Trophoblast cell (in vitro differentiated cells and primary cell): ENCODE measurements around the gene ZNF853.
"Not testable (repeated sequence)": the region's sequence is repeated elsewhere in the genome, so short reads cannot be mapped to it uniquely, and the experiment has no call there.

Source experiments
- DNase-seq, 2 donors: peaks; one replicate each; pipeline ENCODE4 v3.0.0-alpha.2; 2016
- H2AFZ ChIP-seq: 2 replicates; pipeline ENCODE4 v1.6.1; 2013; ENCODE audit warnings: low read length, moderate library complexity, mild to moderate bottlenecking; ENCODE audit not compliant: insufficient read depth, poor library complexity
- H2AK5ac ChIP-seq: 2 replicates; pipeline ENCODE4 v1.6.1; 2013; ENCODE audit warnings: mild to moderate bottlenecking, low read length
- H2BK120ac ChIP-seq: 2 replicates; pipeline ENCODE4 v1.6.1; 2013; ENCODE audit warnings: low read length, mild to moderate bottlenecking, moderate library complexity; ENCODE audit not compliant: insufficient read depth, poor library complexity
- H2BK12ac ChIP-seq: 2 replicates; pipeline ENCODE4 v1.6.1; 2013; ENCODE audit warnings: mild to moderate bottlenecking, low read length, moderate library complexity
- H2BK5ac ChIP-seq: 2 replicates; pipeline ENCODE4 v1.6.1; 2013; ENCODE audit warnings: low read length, low read depth, moderate library complexity, mild to moderate bottlenecking; ENCODE audit not compliant: poor library complexity
- H3K14ac ChIP-seq: 2 replicates; pipeline ENCODE4 v1.6.1; 2013; ENCODE audit warnings: mild to moderate bottlenecking, low read length
- H3K18ac ChIP-seq: 2 replicates; pipeline ENCODE4 v1.6.1; 2013; ENCODE audit warnings: mild to moderate bottlenecking, low read length
- H3K23ac ChIP-seq: 2 replicates; pipeline ENCODE4 v1.6.1; 2013; ENCODE audit warnings: low read length
- H3K27ac ChIP-seq: 2 replicates; pipeline ENCODE4 v1.5.1; 2013; ENCODE audit warnings: low read depth, mild to moderate bottlenecking, inconsistent platforms, low read length, moderate library complexity
- H3K27me3 ChIP-seq: 2 replicates; pipeline ENCODE4 v1.6.1; 2013; ENCODE audit warnings: inconsistent platforms, mild to moderate bottlenecking, low read length, moderate library complexity; ENCODE audit not compliant: insufficient read depth
- H3K36me3 ChIP-seq, 2 experiments: 1 replicate in 1 of 2; 2 replicates in 1 of 2; pipeline ENCODE4 v1.6.1; 2013; ENCODE audit warnings: low read length in 2 of 2, mild to moderate bottlenecking in 2 of 2, moderate library complexity in 1 of 2; ENCODE audit not compliant: insufficient read depth in 2 of 2, control insufficient read depth in 1 of 2
- H3K4ac ChIP-seq: 2 replicates; pipeline ENCODE4 v1.6.1; 2013; ENCODE audit warnings: low read depth, mild to moderate bottlenecking, low read length, moderate library complexity
- H3K4me1 ChIP-seq, 2 experiments: 1 replicate in 1 of 2; 2 replicates in 1 of 2; pipeline ENCODE4 v1.6.1; 2013; ENCODE audit warnings: low read length in 2 of 2, mild to moderate bottlenecking in 2 of 2, moderate library complexity in 1 of 2; ENCODE audit not compliant: insufficient read depth in 2 of 2, control insufficient read depth in 1 of 2
- H3K4me2 ChIP-seq: 2 replicates; pipeline ENCODE4 v1.6.1; 2013; ENCODE audit warnings: inconsistent platforms, mild to moderate bottlenecking, low read length, moderate library complexity
- H3K4me3 ChIP-seq: 2 replicates; pipeline ENCODE4 v1.5.1; 2013; ENCODE audit warnings: mild to moderate bottlenecking, low read depth, low read length, inconsistent platforms
- H3K79me1 ChIP-seq: one replicate; pipeline ENCODE4 v1.6.1; 2013; ENCODE audit warnings: low read length
- H3K79me2 ChIP-seq: 2 replicates; pipeline ENCODE4 v1.6.1; 2013; ENCODE audit warnings: low read length, mild to moderate bottlenecking; ENCODE audit not compliant: control insufficient read depth, insufficient read depth, poor library complexity
- H3K9ac ChIP-seq: 2 replicates; pipeline ENCODE4 v1.6.1; 2013; ENCODE audit warnings: mild to moderate bottlenecking, low read length
- H3K9me3 ChIP-seq: 2 replicates; pipeline ENCODE4 v1.6.1; 2013; ENCODE audit warnings: low read depth, mild to moderate bottlenecking, control low read depth, inconsistent platforms, low read length; ENCODE audit not compliant: insufficient read depth
- H4K12ac ChIP-seq: 2 replicates; pipeline ENCODE4 v1.6.1; 2013; ENCODE audit warnings: low read depth, mild to moderate bottlenecking, low read length, moderate library complexity
- H4K8ac ChIP-seq: 2 replicates; pipeline ENCODE4 v1.6.1; 2013; ENCODE audit warnings: low read depth, mild to moderate bottlenecking, low read length, moderate library complexity
- H4K91ac ChIP-seq: one replicate; pipeline ENCODE4 v1.6.1; 2013; ENCODE audit warnings: low read depth, mild to moderate bottlenecking, low read length, moderate library complexity
- WGBS: extraction: QIAGEN DNeasy Blood & Tissue Kit; methylation state at CpG from one replicate; pipeline ENCODE4 v1.1.7; 2013; ENCODE audit warnings: missing lambda C conversion rate; ENCODE audit not compliant: insufficient read length, insufficient coverage; ENCODE audit errors: extremely low coverage; 5-methylcytosine and 5-hydroxymethylcytosine counted together

ZNF853 gene

GRCh38 chr7:6656413-6656812 lies 41.0 kb downstream of the ZNF853 start:
- Histone ChIP-seq H2BK12ac (no peak overlapping the region), H4K91ac (no peak overlapping the region), H3K18ac (no peak overlapping the region), H3K14ac (no peak overlapping the region), H4K8ac (no peak overlapping the region), H3K23ac (no peak overlapping the region), H3K36me3 (peaks cover 39 to 43% of the 10 kb centered on the region in 2 experiments), H3K4ac (no peak overlapping the region), H3K4me1 (peaks cover 0 to 2% of the 10 kb centered on the region in 2 experiments), H3K9me3 (peaks cover 21% of the 10 kb centered on the region), H2AFZ (no peak overlapping the region), H2AK5ac (no peak overlapping the region), H3K79me1 (no peaks in the 10 kb centered on the region), H3K9ac (no peak overlapping the region), H3K27me3 (no peaks in the 10 kb centered on the region), H3K27ac (no peak overlapping the region), H4K12ac (no peak overlapping the region), H3K4me2 (no peak overlapping the region), H3K79me2 (no peaks in the 10 kb centered on the region), H3K4me3 (no peak overlapping the region), H2BK120ac (no peak overlapping the region), H2BK5ac (no peak overlapping the region)
- no peak for DNase-seq
- WGBS = no CpG with 5 or more reads among the region's 9 CpGs

DNA sequence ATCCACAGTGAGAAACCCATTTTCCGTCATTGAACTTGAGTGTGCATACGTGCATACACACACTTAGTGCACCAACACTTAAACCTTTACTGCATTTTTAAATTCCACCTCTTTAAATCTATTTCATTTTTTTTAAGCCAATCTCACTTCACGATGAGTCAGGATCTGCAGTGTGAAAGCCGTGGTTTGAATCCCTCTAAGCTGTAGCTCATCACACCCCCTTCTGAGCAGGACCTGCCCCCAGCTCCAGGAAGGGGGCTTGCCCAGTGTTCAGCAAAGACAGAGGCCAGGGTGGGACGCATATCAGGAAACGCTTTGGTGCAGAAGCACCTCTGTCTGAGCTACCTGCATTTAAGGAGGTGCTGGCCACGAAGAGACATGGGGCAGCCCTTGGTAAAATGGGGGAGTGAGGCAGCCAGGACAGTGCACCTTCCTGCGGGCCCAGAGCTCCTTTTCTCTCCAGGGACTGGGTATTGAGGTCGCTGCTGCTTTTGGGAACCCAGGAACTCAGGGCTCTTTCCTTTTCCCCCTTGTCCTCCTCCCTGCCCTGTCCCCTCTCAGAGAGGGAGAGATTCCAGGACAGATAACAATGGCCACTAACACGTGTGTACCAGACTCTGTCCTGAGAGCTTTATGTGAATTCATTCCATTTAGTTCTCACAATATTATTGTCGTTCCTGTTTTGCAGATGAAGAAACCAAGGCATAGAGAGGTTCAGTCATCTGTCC lies 43.4 kb downstream of the ZNF853 start:
- H3K23ac ChIP-seq = no peak overlapping the region
- peaks cover 18 to 19% of the 10 kb centered on the region in 2 experiments for H3K36me3 ChIP-seq
- H3K4me1 ChIP-seq = peaks cover 0 to 2% of the 10 kb centered on the region in 2 experiments
- H3K9ac ChIP-seq = no peak overlapping the region
- H2AFZ ChIP-seq = no peak overlapping the region
- H3K9me3 ChIP-seq = peaks cover 9% of the 10 kb centered on the region
- no peak overlapping the region for H2BK120ac ChIP-seq
- H3K79me2 ChIP-seq = no peaks in the 10 kb centered on the region
- no peak overlapping the region for H2BK12ac ChIP-seq
- 100% methylated on average over 1 of the region's 11 CpGs for WGBS
- no peak overlapping the region for H3K4me3 ChIP-seq
- H4K8ac ChIP-seq = no peak overlapping the region
- H3K4me2 ChIP-seq = no peak overlapping the region
- no peak for DNase-seq
- no peak overlapping the region for H2BK5ac ChIP-seq
- H4K91ac ChIP-seq = no peak overlapping the region
- no peaks in the 10 kb centered on the region for H3K79me1 ChIP-seq
- H3K27ac ChIP-seq = no peak overlapping the region
- H3K4ac ChIP-seq = no peak overlapping the region
- no peak overlapping the region for H3K14ac ChIP-seq
- no peak overlapping the region for H2AK5ac ChIP-seq
- H4K12ac ChIP-seq = no peak overlapping the region
- no peak overlapping the region for H3K18ac ChIP-seq
- peaks cover 2% of the 10 kb centered on the region for H3K27me3 ChIP-seq

- not testable (repeated sequence) for H3K4me1 ChIP-seq, H3K18ac ChIP-seq, H3K4me3 ChIP-seq, H2BK12ac ChIP-seq, H3K14ac ChIP-seq, H2AK5ac ChIP-seq, H4K12ac ChIP-seq, H2AFZ ChIP-seq, H3K27ac ChIP-seq, H3K9me3 ChIP-seq, H3K79me1 ChIP-seq, H3K36me3 ChIP-seq, H4K91ac ChIP-seq, H3K9ac ChIP-seq, H2BK120ac ChIP-seq, H4K8ac ChIP-seq, H3K4me2 ChIP-seq, DNase-seq, H3K4ac ChIP-seq, H3K27me3 ChIP-seq, H3K23ac ChIP-seq, H3K79me2 ChIP-seq, H2BK5ac ChIP-seq
- no CpG with 5 or more reads among the region's 34 CpGs for WGBS
Observed at GRCh38 chr7:6670851-6671250, 55.4 kb downstream of the ZNF853 start.
